ENCODE results near the gene FOXI3.
"Not testable (repeated sequence)": the region's sequence is repeated elsewhere in the genome, so short reads cannot be mapped to it uniquely, and the experiment has no call there.

The FOXI3 gene

GRCh38 chr2:88442061-88442460, 10.4 kb downstream of the FOXI3 start:
- Histone ChIP-seq H3K4me1 (ENCODE audit: control insufficient read depth, insufficient read depth, low read length) (peaks cover 34% of the 10 kb centered on the region), H3K9me3 (ENCODE audit: control insufficient read depth, insufficient read depth, low read length) (no peaks in the 10 kb centered on the region), H3K9ac (ENCODE audit: low read depth, low read length) (no peak overlapping the region), H3K27me3 (ENCODE audit: control insufficient read depth, insufficient read depth, low read length) (peaks cover 3% of the 10 kb centered on the region; the same call in 1 of the 2 replicates), H3K27ac (ENCODE audit: low read depth, low read length) (peak overlapping the region; percentile 91), H3K4me3 (ENCODE audit: low read depth, low read length) (no peak overlapping the region), H3K36me3 (ENCODE audit: control insufficient read depth, insufficient read depth, low read length) (peaks cover 9% of the 10 kb centered on the region)

DNA sequence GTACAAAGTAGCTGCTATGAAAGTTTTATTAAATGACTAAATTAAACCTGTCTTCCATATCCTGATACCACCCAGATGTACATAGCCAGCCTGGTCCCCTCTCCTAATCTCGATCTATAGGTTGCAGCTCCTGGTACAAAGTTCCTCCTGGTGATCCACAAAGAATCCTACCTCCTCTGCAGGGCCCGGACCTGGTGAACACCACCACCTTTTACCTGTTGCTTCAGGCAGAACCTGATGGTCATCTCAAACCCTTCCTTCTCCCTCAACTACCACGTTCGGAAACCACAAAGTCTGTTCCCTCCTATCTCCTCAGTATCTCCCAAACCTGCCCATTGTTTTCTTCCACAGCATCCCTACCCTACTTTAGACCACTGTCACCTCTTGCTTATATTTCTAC, 15.5 kb downstream of the FOXI3 start:
- no peak overlapping the region for H3K27ac ChIP-seq (ENCODE audit: low read depth, low read length)
- H3K9me3 ChIP-seq (ENCODE audit: control insufficient read depth, insufficient read depth, low read length), result no peaks in the 10 kb centered on the region
- peaks cover 9% of the 10 kb centered on the region for H3K4me1 ChIP-seq (ENCODE audit: control insufficient read depth, insufficient read depth, low read length)
- no peaks in the 10 kb centered on the region for H3K36me3 ChIP-seq (ENCODE audit: control insufficient read depth, insufficient read depth, low read length)
- H3K9ac ChIP-seq (ENCODE audit: low read depth, low read length), result no peak overlapping the region
- no peak overlapping the region for H3K4me3 ChIP-seq (ENCODE audit: low read depth, low read length)
- H3K27me3 ChIP-seq (ENCODE audit: control insufficient read depth, insufficient read depth, low read length), result peaks cover under 1% of the 10 kb centered on the region; the same call in 1 of the 2 replicates

- H3K4me3 ChIP-seq (ENCODE audit: low read depth, low read length), result no peak overlapping the region
- H3K9ac ChIP-seq (ENCODE audit: low read depth, low read length), result no peak overlapping the region
- H3K9me3 ChIP-seq (ENCODE audit: control insufficient read depth, insufficient read depth, low read length), result no peaks in the 10 kb centered on the region
- H3K36me3 ChIP-seq (ENCODE audit: control insufficient read depth, insufficient read depth, low read length), result no peaks in the 10 kb centered on the region
- no peak overlapping the region for H3K27ac ChIP-seq (ENCODE audit: low read depth, low read length)
- H3K27me3 ChIP-seq (ENCODE audit: control insufficient read depth, insufficient read depth, low read length), result no peaks in the 10 kb centered on the region
- no peaks in the 10 kb centered on the region for H3K4me1 ChIP-seq (ENCODE audit: control insufficient read depth, insufficient read depth, low read length)
These were observed 22.6 kb downstream of the FOXI3 start for GRCh38 chr2:88429929-88430328.

GRCh38 chr2:88423733-88424132, 28.8 kb downstream of the FOXI3 start:
- Histone ChIP-seq H3K4me3 (ENCODE audit: low read depth, low read length) (no peak overlapping the region), H3K27me3 (ENCODE audit: control insufficient read depth, insufficient read depth, low read length) (no peaks in the 10 kb centered on the region), H3K4me1 (ENCODE audit: control insufficient read depth, insufficient read depth, low read length) (no peaks in the 10 kb centered on the region), H3K36me3 (ENCODE audit: control insufficient read depth, insufficient read depth, low read length) (no peaks in the 10 kb centered on the region), H3K9me3 (ENCODE audit: control insufficient read depth, insufficient read depth, low read length) (no peaks in the 10 kb centered on the region), H3K27ac (ENCODE audit: low read depth, low read length) (no peak overlapping the region), H3K9ac (ENCODE audit: low read depth, low read length) (no peak overlapping the region)

- not testable (repeated sequence) for H3K27me3 ChIP-seq (ENCODE audit: control insufficient read depth, insufficient read depth, low read length); H3K9me3 ChIP-seq (ENCODE audit: control insufficient read depth, insufficient read depth, low read length); H3K36me3 ChIP-seq (ENCODE audit: control insufficient read depth, insufficient read depth, low read length); H3K27ac ChIP-seq (ENCODE audit: low read depth, low read length); H3K9ac ChIP-seq (ENCODE audit: low read depth, low read length); H3K4me3 ChIP-seq (ENCODE audit: low read depth, low read length)
- peaks cover 24% of the 10 kb centered on the region for H3K4me1 ChIP-seq (ENCODE audit: control insufficient read depth, insufficient read depth, low read length)
These were observed 33.4 kb downstream of the FOXI3 start for GRCh38 chr2:88419051-88419450.

GRCh38 chr2:88416016-88416663, 36.4 kb downstream of the FOXI3 start:
- Histone ChIP-seq H3K4me3 (ENCODE audit: low read depth, low read length) (peak overlapping the region; percentile 32), H3K9ac (ENCODE audit: low read depth, low read length) (no peak overlapping the region; the same call in 1 of the 2 replicates), H3K9me3 (ENCODE audit: control insufficient read depth, insufficient read depth, low read length) (no peaks in the 10 kb centered on the region), H3K27me3 (ENCODE audit: control insufficient read depth, insufficient read depth, low read length) (no peaks in the 10 kb centered on the region), H3K36me3 (ENCODE audit: control insufficient read depth, insufficient read depth, low read length) (no peaks in the 10 kb centered on the region), H3K27ac (ENCODE audit: low read depth, low read length) (peak overlapping the region; percentile 65), H3K4me1 (ENCODE audit: control insufficient read depth, insufficient read depth, low read length) (peaks cover 29% of the 10 kb centered on the region)

GRCh38 chr2:88408870-88409269, 43.6 kb downstream of the FOXI3 start:
- peaks cover 12% of the 10 kb centered on the region for H3K4me1 ChIP-seq (ENCODE audit: control insufficient read depth, insufficient read depth, low read length)
- not testable (repeated sequence) for H3K4me3 ChIP-seq (ENCODE audit: low read depth, low read length); H3K27ac ChIP-seq (ENCODE audit: low read depth, low read length); H3K9me3 ChIP-seq (ENCODE audit: control insufficient read depth, insufficient read depth, low read length); H3K36me3 ChIP-seq (ENCODE audit: control insufficient read depth, insufficient read depth, low read length); H3K27me3 ChIP-seq (ENCODE audit: control insufficient read depth, insufficient read depth, low read length); H3K9ac ChIP-seq (ENCODE audit: low read depth, low read length)

GRCh38 chr2:88400037-88400767, 52.3 kb downstream of the FOXI3 start:
- peaks cover 5% of the 10 kb centered on the region for H3K4me1 ChIP-seq (ENCODE audit: control insufficient read depth, insufficient read depth, low read length)
- no peak overlapping the region for H3K9ac ChIP-seq (ENCODE audit: low read depth, low read length)
- H3K36me3 ChIP-seq (ENCODE audit: control insufficient read depth, insufficient read depth, low read length), result no peaks in the 10 kb centered on the region
- H3K27ac ChIP-seq (ENCODE audit: low read depth, low read length), result no peak overlapping the region
- H3K27me3 ChIP-seq (ENCODE audit: control insufficient read depth, insufficient read depth, low read length), result no peaks in the 10 kb centered on the region
- H3K9me3 ChIP-seq (ENCODE audit: control insufficient read depth, insufficient read depth, low read length), result no peaks in the 10 kb centered on the region
- H3K4me3 ChIP-seq (ENCODE audit: low read depth, low read length), result no peak overlapping the region

- Histone ChIP-seq H3K36me3 (ENCODE audit: control insufficient read depth, insufficient read depth, low read length) (no peaks in the 10 kb centered on the region), H3K9me3 (ENCODE audit: control insufficient read depth, insufficient read depth, low read length) (no peaks in the 10 kb centered on the region), H3K9ac (ENCODE audit: low read depth, low read length) (no peak overlapping the region), H3K4me1 (ENCODE audit: control insufficient read depth, insufficient read depth, low read length) (peaks cover 5% of the 10 kb centered on the region), H3K27ac (ENCODE audit: low read depth, low read length) (no peak overlapping the region), H3K4me3 (ENCODE audit: low read depth, low read length) (no peak overlapping the region), H3K27me3 (ENCODE audit: control insufficient read depth, insufficient read depth, low read length) (no peaks in the 10 kb centered on the region)
These were observed 54.3 kb downstream of the FOXI3 start for GRCh38 chr2:88398180-88398579.

Measured in HUES48 (cell line).